ENCODE results near the gene NAB2. TPM values are rescaled to one million over a fixed set of nuclear protein-coding genes. Genes with fewer than 3 reads are reported as not detected.

The NAB2 gene
- total and polyA plus RNA-seq, 10 donors = 9.0 to 25.0 (median 17.4) TPM

DNA sequence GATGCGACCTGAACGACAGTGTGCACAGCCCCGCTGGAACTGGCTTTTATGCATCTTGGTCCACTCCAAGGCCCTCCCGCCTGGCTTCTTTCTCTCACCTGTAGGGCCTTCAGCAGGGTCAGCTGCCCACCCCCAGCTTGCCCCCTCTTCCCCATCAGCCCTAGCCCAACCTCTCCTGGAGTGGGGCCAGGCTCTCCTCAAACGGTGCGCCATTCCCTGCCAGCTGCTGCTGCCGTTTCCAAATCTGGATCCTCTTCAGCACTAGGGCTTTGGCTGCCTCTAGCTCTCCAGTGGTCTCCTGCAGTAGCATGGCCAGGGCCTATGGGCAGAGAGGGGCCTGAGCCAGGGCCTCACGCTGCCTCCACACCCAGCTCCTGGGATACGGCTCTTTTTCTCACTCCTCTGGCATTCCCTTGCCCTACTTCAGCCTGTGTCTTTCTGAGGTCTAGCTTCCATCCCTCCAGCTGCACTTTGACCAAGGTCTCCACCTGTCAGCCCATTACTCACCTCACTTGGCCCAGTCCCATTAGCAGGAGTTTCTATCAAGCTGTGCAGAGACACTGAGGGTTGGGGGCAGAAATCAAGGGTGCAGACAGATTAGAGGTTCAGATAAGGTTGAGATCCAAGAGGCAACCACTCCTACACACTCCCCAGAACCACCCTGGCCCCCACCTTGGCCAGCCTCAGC lies 17.3 kb downstream of the NAB2 start:
- TF ChIP-seq POLR2AphosphoS5 (IDR thresholded peaks at IDR 0.05) (peak in 2 of 3 donors; percentile 27 to 51), POLR2A (IDR thresholded peaks at IDR 0.05) (no peak)
- no peaks in the 10 kb centered on the region for H3K9me3 ChIP-seq
- peaks cover 0 to 84% (median 64%) of the 10 kb centered on the region in 6 donors for H3K36me3 ChIP-seq
- H3K4me1 ChIP-seq = peaks cover 13 to 93% (median 34%) of the 10 kb centered on the region in 6 donors
- intact Hi-C loops (cut with DNase I; ENCODE audit: low total_unique reads) = no loop called here
- H3K27me3 ChIP-seq (replicated peaks in 1 of 7) = no peaks in the 10 kb centered on the region
- WGBS, 5 donors = 85 to 92% (median 90%) methylated on average over 9 of the region's 9 CpGs
- H3K4me3 ChIP-seq = no peak overlapping the region
- DNase-seq = no peak
- no peak overlapping the region for H3K27ac ChIP-seq

GRCh38 chr12:57107456-57108155 lies 18.7 kb downstream of the NAB2 start:
- peaks cover 16 to 92% (median 33%) of the 10 kb centered on the region in 6 donors for H3K4me1 ChIP-seq
- DNase-seq = no peak
- intact Hi-C loops (cut with DNase I; ENCODE audit: low total_unique reads) = no loop called here
- no peak for TF ChIP-seq POLR2A (IDR thresholded peaks at IDR 0.05)
- peak in 1 of 3 donors; percentile 19 for TF ChIP-seq POLR2AphosphoS5 (IDR thresholded peaks at IDR 0.05)
- peak overlapping the region in 2 of 8 donors; percentile 35 to 97 for H3K27ac ChIP-seq
- peaks cover 0 to 70% (median 55%) of the 10 kb centered on the region in 6 donors for H3K36me3 ChIP-seq
- no peaks in the 10 kb centered on the region for H3K27me3 ChIP-seq (replicated peaks in 1 of 7)
- 73 to 89% (median 84%) methylated on average over 7 of the region's 7 CpGs for WGBS, 5 donors
- H3K9me3 ChIP-seq = no peaks in the 10 kb centered on the region
- H3K4me3 ChIP-seq = no peak overlapping the region

GRCh38 chr12:57109207-57110103 lies 20.5 kb downstream of the NAB2 start:
- peak overlapping the region; percentile 94 to 99 (median 98) for H3K27ac ChIP-seq
- intact Hi-C loops (cut with DNase I; ENCODE audit: low total_unique reads) = no loop called here
- TF ChIP-seq POLR2AphosphoS5 (IDR thresholded peaks at IDR 0.05) (no peak), POLR2A (IDR thresholded peaks at IDR 0.05) (no peak)
- TF ChIP-seq, protein P1, sequence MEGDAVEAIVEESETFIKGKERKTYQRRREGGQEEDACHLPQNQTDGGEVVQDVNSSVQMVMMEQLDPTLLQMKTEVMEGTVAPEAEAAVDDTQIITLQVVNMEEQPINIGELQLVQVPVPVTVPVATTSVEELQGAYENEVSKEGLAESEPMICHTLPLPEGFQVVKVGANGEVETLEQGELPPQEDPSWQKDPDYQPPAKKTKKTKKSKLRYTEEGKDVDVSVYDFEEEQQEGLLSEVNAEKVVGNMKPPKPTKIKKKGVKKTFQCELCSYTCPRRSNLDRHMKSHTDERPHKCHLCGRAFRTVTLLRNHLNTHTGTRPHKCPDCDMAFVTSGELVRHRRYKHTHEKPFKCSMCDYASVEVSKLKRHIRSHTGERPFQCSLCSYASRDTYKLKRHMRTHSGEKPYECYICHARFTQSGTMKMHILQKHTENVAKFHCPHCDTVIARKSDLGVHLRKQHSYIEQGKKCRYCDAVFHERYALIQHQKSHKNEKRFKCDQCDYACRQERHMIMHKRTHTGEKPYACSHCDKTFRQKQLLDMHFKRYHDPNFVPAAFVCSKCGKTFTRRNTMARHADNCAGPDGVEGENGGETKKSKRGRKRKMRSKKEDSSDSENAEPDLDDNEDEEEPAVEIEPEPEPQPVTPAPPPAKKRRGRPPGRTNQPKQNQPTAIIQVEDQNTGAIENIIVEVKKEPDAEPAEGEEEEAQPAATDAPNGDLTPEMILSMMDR (IDR thresholded peaks at IDR 0.05 in 8 of 11, conservative IDR thresholded peaks at IDR 0.05 in 3 of 11) = no peak

DNA sequence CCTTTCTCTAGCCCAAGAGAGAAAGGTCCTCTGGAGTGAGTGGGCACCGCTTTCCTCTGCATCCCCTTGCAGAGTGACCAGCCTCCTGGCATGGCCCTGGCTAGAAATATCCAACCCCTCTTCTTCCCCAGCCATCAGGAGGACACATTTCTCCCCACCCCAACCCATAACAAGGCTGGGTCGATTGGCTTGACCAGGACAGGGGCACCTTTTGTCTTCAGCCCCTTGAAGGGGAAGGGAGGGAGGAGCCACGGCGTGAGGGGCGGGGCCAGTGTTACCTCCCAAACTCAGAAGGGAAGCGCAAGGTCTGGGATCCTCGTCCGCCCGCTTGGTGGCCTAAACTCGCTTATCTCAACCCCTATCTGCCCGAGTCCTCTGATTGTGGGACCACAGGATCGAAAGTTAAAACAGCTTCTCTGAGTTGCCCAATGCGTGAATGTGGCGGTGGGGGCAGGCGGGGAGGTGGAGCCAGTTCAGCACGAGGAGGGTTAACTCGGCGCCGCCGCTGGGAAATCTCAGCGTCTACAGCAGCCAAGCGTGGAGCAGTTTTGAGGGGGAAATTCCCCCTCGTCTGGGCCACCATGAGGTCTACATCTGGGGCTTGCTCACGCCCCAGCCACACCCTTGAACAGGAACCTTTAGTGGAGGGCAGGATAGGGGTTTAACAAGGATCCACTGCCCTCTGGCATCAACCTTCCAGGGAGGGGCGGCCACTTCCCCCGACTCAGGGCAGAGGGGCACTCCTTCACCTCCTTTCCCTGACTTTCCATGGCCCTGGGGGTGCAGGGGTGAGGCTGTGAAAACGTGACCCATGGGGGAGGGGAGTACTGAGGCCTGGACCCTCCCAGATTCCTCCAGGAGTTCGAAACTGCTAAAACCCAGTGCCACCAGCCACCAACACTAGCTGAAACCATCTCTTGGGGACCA lies 21.5 kb downstream of the NAB2 start:
- TF ChIP-seq POLR2AphosphoS5 (IDR thresholded peaks at IDR 0.05) (peak; percentile 33 to 70 (median 52)), POLR2A (IDR thresholded peaks at IDR 0.05) (no peak)
- TF ChIP-seq, protein P1 (IDR thresholded peaks at IDR 0.05 in 8 of 11, conservative IDR thresholded peaks at IDR 0.05 in 3 of 11) = peak in 2 of 11 experiments; percentile 18 to 22
- peak overlapping the region; percentile 94 to 99 (median 98) for H3K27ac ChIP-seq
- peaks cover 16 to 67% (median 33%) of the 10 kb centered on the region in 6 donors for H3K4me1 ChIP-seq
- H3K9me3 ChIP-seq = no peaks in the 10 kb centered on the region
- H3K36me3 ChIP-seq = peaks cover 0 to 42% (median 34%) of the 10 kb centered on the region in 6 donors
- peak; percentile 93 for DNase-seq
- no peaks in the 10 kb centered on the region for H3K27me3 ChIP-seq (replicated peaks in 1 of 7)
- 3 to 4% (median 4%) methylated on average over 22 to 28 of the region's 28 CpGs for WGBS, 5 donors
- H3K4me3 ChIP-seq = peak overlapping the region; percentile 61 to 91 (median 83)
- intact Hi-C loops (cut with DNase I; ENCODE audit: low total_unique reads) = no loop called here

More at GRCh38 chr12:57109207-57110103, 20.5 kb downstream of the NAB2 start:
- Histone ChIP-seq H3K36me3 (peaks cover 0 to 51% (median 43%) of the 10 kb centered on the region in 6 donors), H3K4me1 (peaks cover 16 to 76% (median 33%) of the 10 kb centered on the region in 6 donors), H3K4me3 (peak overlapping the region; percentile 61 to 91 (median 83)), H3K27me3 (replicated peaks in 1 of 7) (no peaks in the 10 kb centered on the region), H3K9me3 (no peaks in the 10 kb centered on the region)
- 49 to 62% (median 54%) methylated on average over 6 to 7 of the region's 7 CpGs for WGBS, 5 donors
- DNase-seq = no peak

Measured in spleen (tissue), 11 donors.